HG03175 (cell line): Measurements from ENCODE around the gene RXRA.
"Not testable (repeated sequence)": the region's sequence is repeated elsewhere in the genome, so short reads cannot be mapped to it uniquely, and the experiment has no call there.

Experiments
- ATAC-seq: cut with Tn5 transposase; IDR thresholded peaks from one replicate; pipeline ENCODE4 v1.9.1; 2021; ENCODE audit warnings: mild to moderate bottlenecking, moderate library complexity; ENCODE audit not compliant: unreplicated experiment

Gene RXRA

GRCh38 chr9:134307674-134308638 is 18.3 kb upstream of the RXRA start:
- ATAC-seq: no peak

- not testable (repeated sequence) for ATAC-seq
These were observed 17.5 kb upstream of the RXRA start for GRCh38 chr9:134308639-134309220.

GRCh38 chr9:134313470-134313869 is 12.8 kb upstream of the RXRA start:
- no peak for ATAC-seq

GRCh38 chr9:134314039-134314949 is 12.0 kb upstream of the RXRA start:
- ATAC-seq: no peak

GRCh38 chr9:134314950-134315715 is 11.1 kb upstream of the RXRA start:
- no peak for ATAC-seq

- ATAC-seq: no peak
These were observed 10.4 kb upstream of the RXRA start for GRCh38 chr9:134315716-134316448.

- no peak for ATAC-seq
These were observed 9.7 kb upstream of the RXRA start for GRCh38 chr9:134316449-134317160.

- no peak for ATAC-seq
These were observed 8.9 kb upstream of the RXRA start for GRCh38 chr9:134317400-134317789.

GRCh38 chr9:134317790-134318414 is 8.4 kb upstream of the RXRA start:
- ATAC-seq: no peak

- no peak for ATAC-seq
These were observed 7.8 kb upstream of the RXRA start for GRCh38 chr9:134318481-134318891.

- no peak for ATAC-seq
These were observed 7.3 kb upstream of the RXRA start for GRCh38 chr9:134318941-134319305.

GRCh38 chr9:134319306-134320125 is 6.7 kb upstream of the RXRA start:
- no peak for ATAC-seq

- no peak for ATAC-seq
These were observed 6.0 kb upstream of the RXRA start for GRCh38 chr9:134320126-134320867.

GRCh38 chr9:134320868-134321471 is 5.3 kb upstream of the RXRA start:
- ATAC-seq: no peak

- ATAC-seq: no peak
These were observed 4.7 kb upstream of the RXRA start for GRCh38 chr9:134321531-134321930.

GRCh38 chr9:134321946-134322741 is 4.1 kb upstream of the RXRA start:
- no peak for ATAC-seq
